GM19035 (cell line): ENCODE measurements around the gene ALK.

Source experiments
- ATAC-seq: cut with Tn5 transposase; IDR thresholded peaks from one replicate; pipeline ENCODE4 v1.9.1; 2021; ENCODE audit not compliant: unreplicated experiment

ALK gene

DNA sequence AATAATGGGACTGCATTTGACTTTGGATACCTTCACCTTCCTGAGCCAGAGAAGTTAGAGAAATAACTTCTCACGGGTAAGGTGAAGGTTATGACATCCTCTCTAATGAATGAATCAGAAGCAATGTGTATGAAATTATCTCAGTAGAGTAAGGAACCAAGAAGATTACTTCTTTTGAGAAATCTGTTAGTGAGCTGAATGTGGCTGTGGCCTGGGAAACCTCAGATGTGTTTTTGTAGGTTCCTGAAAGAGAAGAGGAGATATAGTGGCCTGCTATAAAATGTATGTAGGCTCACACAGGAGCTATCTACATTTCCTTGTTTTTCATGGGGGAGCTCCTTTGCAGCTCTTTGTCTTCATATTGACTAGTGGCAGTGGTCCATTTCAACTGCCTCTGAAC is 543.6 kb downstream of the ALK start:
- no peak for ATAC-seq

DNA sequence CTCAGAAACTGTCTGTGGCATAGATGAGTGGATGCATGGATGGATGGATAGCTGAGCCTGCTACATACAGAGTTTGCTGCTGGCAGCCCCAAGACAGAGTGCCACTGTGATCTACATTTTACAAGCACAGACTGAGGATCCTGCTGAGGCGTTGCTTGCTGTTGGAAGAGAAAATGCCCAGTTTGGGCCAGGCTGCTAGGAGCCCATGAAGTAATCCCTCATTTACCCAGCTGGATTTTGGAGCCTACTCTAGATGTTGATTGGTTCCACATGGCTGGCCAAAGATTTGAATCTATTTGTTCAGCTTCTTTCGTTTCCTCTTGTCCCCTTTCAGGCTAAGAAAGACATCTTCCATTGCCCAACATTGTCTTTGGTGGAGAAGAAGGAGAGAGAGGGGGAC is 544.8 kb downstream of the ALK start:
- no peak for ATAC-seq

DNA sequence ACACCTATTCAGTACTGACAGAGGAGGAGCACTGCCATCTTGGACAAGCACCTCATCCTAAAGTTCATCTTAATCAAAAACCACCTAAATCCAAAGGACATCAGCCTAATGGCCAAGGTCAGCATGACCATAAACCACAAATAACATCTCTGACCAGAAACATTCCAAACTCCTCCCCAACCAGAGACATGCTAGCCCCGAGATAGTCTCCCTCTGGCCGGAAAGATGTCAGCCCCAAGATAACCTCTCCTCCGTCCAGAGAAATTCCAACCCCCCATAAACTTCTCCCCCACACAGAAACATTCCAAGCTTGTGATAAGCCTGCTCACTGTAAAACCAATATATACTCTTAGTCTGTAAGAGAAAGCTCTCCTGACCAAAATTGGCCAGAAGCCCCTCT is 545.5 kb downstream of the ALK start:
- no peak for ATAC-seq

DNA sequence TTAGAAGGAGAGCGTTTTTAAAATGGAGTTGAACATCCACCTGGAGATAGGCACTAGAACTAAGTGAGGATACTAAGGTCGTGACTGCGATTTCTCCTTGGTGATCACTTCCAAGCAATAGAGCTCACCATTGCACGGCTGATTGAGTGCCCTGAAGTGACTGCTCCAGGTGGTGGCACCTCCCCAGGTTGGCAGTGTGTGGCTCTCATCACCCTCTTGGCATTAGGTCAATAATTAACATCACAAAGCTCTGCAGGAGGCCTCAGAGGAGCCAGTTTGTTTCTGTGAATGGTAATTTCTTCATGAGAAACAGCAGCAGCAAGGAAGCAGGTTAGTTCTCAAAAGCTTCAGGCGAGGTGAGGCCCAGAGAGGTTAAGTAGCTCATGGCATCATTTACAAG is 546.6 kb downstream of the ALK start:
- no peak for ATAC-seq

DNA sequence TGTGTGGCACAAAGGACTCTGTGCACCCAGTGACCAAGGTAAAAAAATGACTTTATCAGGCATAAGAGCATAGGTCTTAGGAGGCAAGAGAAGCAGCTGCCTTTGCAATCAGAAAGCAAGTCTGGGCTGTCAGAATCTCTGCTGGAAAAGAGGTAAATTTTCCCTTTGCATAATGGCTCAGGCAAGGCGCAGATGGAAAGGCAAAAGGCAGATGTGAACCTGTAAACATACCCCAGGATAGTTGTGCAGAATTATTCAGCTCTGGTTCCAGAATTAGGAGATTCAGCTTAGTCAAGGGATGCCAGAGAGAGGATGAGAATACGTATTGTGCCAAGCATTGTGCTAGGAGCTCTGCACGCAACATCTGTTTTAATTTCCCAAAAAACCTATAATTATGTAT is 547.5 kb downstream of the ALK start:
- no peak for ATAC-seq

DNA sequence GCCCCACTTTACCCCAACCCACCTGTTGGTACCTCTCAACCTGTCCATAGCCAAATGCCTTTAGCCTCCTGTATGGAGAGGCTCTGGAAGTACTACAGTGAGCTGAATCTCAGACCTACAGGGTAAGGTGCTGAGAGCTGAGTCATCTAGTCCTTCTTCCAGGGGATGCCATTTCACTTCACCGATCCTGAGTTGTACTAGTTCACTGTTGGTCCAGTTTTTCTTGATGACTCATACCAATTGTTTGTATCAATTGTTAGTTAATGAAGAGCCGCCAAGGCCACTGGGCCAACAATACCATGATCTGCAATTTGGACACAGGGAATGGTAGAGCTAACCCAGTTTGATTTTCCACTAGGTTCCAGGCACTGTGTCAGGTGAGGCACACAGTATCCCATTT is 549.2 kb downstream of the ALK start:
- no peak for ATAC-seq

DNA sequence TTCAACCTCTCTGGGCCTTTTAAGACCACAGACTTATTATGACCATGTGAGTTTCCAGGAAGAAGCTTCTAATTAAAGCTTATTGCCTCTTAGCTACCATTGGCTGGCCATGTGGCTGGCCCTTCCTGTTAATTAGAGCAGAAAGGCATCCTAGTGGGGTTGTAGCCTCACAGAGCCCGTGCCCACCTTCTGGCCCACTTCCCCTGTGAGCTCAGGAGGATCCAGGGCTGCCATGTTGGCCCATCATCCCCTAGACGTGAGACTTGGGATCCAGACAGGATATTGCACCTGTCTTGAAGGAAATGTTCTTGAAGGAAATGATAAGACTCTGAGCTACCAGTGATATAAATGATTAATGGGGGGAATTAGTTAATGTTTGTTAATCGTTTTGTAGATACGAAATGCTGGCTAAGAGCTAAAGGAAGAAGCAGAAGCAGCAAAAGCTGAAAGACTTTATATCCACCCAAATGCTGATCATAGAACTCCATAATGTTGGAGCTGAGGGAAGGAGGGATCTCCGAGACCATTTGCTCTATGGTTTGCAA is 550.7 kb downstream of the ALK start:
- no peak for ATAC-seq

DNA sequence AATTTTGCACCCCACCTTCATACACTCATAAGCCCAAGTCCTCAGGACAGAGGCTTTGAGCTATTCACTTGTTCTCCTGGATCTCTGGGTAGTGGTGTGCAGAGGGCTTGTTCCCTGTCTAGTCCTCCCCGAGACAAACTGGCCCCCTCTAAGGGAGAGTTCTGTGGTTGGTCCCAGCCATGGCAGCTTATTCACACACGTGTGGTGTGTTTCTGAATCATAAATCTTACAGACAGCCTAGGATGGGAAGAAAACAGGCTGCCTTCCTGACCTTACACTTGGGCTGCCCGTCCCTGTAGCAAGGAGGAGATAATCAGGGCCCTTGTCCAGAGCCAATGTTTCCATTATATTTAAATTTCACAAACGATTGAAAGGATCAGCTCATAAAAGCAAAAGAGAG is 551.2 kb downstream of the ALK start:
- ATAC-seq = no peak

DNA sequence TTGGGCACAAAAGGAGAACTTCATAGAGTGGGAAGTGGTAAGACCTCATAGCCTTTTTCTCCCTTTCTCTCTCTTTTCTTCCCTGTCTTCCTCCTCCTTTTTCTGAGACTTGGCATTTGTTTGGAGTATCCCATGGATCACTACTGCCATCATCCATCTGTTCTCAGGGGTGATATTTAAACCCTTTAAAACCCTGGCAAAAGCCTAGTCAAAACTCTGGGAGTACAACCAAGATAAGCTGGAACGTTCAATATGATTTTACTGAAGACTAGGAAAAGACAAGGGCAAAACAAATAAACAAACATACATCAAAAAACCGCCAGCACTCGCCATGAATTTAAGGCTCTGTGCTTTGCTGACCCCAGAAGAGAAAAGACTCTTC is 552.7 kb downstream of the ALK start:
- ATAC-seq = no peak

DNA sequence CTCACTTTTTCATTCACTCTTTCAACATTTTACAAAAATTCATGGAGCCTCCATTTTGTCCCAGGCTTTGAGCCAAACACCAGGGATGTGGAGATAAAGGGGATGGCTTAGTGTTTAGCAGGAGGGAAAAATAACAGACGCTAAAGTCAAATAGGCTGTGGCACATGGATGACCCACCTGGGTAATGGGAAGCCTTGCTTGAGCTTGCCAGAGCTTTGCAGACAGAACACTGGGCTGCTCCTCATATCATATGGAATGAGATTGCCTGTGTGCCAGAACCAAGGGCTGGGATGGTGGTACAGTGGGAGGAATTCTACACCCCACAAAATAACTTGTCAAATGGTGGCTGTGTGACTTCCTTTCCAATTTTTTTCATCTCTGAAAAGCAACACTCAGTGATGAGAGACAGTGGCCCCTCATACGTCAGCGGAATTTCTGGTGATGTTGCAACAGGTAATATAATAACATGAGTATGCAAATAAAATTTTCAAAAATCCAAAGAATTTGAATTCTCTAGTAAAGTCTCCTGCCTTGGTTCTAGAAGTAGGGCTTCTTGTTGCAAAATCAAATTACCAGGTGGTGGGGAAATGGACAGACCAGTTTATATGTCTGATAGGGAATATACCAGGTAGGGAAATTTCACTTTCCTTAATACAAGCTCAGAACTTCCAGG is 553.3 kb downstream of the ALK start:
- ATAC-seq = no peak

DNA sequence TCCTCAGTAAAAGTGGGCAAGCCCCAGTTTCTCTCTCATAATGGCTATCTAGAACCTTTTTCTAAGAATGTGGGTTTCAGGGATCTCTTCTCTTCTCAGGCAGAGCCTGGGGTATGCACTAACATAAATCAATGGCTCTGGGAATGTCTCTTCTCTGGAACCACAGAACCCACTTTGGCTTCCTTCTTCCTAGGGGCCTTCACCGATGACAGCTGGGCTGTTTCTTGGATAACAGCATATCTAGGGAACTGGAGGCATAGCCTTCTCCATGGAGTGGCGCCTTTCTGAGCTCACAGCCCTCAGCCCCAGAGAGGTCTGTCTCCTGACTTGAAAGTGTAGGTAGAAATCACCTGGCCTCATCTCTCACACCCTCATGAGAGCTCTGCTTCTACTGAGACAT is 558.3 kb downstream of the ALK start:
- no peak for ATAC-seq

DNA sequence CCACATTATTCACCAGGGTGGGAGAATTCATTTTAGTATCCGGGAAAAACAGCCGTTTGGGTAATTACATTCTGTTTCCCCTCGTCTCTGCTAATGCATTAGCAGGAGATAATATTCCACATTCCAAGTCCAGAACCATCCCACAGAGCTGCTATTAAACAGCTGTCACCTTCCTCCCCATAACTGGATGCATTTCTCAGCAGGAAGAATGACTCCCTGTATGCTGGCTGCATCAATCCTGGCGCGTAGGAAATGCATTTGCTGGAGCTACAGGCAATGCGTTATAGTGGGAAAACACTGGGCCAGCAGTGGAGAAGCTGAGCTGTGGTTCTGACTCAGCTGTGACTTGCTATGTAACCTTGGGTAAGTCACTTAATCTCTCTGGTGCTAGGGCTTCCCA is 560.2 kb downstream of the ALK start:
- ATAC-seq = no peak

DNA sequence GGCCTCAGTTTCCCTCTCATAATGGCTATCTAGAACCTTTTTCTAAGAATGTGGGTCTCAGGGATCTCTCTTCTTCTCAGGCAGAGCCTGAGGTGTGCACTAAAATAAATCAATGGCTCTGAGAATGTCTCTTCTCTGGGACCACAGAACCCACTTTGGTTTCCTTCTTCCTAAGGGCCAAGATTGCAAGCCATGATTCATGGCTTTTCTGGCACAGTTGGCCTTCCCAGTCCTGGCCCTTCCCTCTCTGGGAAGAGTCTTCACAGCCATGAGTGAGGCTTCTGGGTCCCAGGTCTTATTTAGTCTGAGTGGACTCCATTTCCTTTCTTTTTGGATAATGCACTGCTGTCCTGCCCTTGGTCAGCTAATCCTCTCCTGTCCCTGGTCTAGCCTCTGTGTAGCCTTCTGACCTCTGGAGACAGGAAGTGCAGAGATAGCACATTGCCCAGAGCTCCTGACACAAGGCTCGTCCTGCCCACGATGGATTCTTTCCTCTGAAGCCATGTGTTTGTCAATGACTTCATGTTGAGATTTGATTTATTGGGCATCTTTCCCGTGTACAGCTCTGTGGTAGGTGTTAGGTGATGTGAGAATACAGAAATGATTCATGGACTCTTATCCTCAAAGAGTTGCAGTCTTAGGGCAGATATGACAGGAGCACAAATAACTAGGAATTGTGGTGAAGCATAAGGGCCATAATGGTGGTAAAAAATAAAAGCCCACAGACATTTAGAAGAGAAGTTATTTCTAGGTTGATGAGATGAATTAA is 561.2 kb downstream of the ALK start:
- ATAC-seq = no peak

DNA sequence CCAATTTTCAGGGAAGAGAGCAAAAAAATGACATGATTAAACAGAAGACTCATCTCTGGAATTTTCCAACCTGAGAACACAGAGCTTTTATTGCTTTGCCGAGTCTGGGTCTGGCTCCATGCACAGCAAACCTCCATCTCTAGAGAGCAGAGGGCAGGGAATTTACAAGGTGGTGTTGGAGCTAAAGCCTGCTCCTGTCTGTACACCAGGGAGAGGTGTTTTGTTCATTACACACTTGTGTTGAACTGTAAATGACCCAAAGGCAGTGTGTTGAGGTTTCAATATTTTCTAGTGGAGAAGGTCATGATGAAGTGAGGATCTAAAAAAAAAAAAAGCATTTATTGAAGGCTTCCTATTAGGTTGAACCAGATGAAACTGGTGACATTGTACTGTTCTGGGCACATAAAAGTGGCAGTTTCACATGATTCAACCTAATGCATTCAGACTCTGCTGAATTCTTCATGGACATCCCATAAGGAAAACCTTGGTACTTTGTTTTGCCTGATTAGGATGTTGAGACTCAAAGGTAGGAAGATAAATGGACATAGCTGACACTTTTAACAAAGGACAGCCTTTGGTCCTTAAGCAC is 567.9 kb downstream of the ALK start:
- ATAC-seq = no peak

DNA sequence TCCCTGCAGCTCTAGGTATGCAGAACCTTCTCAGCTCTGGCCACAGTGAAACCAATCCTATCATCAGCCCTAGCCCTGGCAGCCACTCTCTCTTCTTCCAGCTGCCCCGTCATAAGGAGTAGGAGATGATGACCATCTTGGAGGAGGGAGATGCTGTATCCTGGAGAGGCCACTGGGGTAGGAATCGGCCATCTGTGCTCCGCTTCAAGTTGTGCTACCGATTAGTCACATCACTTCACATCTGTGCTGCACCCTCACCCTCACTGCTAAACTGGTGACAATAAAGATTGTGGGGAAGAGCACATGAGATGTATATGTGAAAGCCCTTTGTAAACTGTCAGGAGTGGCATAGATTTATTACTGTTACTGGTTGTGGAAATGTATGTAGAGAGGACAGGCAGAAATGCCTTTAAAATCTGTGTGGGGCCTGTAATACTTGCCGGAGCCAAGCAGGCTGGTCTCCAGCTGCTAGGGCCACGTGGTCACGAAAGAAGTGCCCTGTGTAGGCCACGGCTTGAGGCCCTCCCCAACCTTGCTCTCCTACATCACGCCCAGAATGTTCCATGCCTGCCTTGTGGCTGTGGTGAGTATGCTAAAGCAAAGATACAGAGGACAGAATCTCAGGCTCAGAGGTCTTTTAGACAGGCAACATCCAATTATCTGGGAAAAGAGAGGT is 569.3 kb downstream of the ALK start:
- no peak for ATAC-seq

DNA sequence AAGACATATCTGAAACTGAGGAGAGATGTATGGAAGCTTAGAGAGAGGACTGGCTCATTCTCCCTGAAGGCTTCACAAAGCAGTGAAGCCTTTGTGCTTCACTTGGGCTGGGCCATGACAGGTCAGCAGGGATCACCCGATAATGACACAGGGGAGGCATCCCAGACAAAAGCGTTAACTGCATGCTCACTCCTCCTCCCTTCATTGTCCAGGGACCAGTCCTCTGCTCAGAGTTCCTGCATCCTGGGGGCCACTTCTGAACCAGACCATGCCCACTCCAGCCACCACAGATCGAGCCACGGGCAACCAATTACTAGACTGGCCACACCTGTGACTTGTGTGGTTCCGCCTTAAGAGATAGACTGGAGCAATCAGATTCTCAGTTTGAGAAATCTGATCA is 570.1 kb downstream of the ALK start:
- no peak for ATAC-seq

DNA sequence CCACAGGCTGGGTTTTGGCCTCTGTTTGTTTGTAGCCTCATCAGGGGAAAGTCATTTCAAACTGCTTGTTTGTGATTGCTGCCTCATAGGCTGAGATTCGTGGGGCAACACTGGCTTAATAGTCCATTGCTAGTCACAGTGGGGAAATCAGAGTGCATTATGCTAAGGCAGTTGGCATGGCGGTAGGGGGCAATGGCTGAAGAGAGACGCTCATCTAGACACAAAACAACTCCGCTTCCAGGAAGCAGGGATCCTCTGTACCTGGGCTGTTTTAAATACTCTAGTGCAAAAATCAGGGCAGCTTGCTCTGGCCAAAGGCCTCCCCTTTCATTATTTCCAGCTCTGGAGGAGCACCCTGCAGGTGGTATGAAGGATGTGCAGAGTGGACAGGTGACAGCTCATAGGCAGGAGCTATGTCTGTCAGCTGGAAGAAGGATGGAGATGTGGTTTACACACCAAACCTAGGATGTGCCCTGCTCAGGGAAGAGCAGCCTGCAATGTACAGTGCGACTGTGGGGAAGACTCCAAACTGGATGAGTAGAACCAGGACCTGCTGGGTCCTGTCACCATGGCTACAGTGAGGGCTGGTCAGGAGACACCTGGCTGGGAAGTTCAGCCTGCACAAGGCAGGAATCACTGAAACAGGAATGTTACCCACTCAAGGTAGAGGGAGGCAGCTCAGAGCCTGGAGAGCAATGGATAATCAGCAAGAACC is 571.9 kb downstream of the ALK start:
- ATAC-seq = no peak

DNA sequence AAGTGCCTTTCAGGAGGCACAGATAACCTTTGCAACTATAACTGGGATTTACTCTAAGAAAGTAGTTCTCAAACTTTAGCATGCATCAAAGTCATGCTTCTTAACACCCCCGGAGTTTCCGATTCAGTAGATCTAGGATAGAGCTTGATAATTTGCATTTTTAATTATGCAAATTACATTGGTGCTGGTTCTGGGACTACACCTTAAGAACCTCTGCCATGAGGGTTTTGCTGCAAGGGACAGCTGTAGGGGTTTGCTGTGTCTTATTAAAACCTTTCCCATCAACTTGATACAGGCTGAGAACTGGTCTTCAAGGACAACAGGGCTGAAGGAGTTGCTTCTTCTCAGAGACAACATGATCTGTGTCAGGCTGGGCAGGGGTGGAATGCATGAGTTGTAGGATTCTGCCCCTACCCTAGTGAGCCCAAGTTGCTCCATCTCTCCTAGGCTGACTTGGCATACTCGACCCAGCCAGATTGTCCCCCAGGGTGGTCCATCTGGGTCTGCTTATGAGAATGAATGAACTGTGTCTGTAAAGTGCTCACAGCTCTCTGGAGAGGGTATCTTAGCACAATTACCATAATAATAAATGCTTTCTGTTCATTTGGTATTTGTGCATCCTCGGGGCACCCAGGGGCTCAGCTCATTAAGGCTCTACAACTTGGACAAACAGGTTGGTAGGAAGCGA is 573.5 kb downstream of the ALK start:
- no peak for ATAC-seq

DNA sequence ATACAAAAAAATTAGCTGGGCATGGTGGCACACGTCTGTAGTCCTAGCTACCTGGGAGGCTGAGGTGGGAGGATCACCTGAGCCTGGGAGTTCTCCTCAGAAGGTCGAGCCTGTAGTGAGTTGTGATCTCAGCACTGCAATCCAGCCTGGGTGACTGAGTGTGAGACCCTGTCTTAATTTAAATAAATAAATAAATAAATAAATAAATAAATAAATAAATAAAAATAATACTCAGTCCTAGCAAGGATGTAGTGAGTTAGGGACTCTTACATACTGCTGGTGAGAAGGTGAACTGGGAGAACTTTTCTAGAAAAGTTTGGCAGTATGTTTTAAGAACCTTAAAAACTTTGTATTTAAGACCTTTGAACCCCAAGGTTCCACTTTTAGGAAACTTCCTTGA is 576.1 kb downstream of the ALK start:
- ATAC-seq = no peak

DNA sequence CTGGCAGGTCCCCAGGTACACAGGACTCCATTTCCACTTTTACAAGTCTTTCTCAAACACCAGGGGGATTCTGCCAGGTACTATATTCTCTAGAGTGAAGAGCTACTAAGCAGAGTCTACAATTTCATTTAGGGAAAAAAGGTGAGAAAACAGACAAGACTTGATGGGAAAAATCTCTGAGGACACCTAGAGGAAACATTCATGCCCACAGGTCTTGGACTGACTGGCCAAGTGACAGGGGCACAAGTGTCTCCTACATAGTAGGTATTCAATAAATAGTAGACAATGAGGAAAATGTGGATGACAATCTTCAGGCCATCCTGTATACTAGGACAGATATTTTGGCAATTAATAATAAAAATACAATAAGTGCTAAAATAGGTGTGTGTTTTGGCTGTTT is 577.6 kb downstream of the ALK start:
- no peak for ATAC-seq
